Stimulated activated naive CD8-positive, alpha-beta T cell treated with anti-CD3 and anti-CD28 coated beads, Interleukin-15, Interleukin-2, amounts not matched to agents 100 ng/mL and 50 ng/mL, for 24 hours (primary cell): ENCODE measurements around the gene HS3ST5.
"Not testable (repeated sequence)": the region's sequence is repeated elsewhere in the genome, so short reads cannot be mapped to it uniquely, and the experiment has no call there.

Experiments used
- H3K27ac Mint-ChIP-seq: one replicate; pipeline ENCODE4 v1.8.0; 2021; ENCODE audit warnings: mild to moderate bottlenecking, mixed read lengths
- H3K27me3 Mint-ChIP-seq: one replicate; pipeline ENCODE4 v1.8.0; 2021; ENCODE audit warnings: mixed read lengths
- H3K36me3 Mint-ChIP-seq: one replicate; pipeline ENCODE4 v1.8.0; 2021; ENCODE audit warnings: low read depth, mixed read lengths
- H3K4me1 Mint-ChIP-seq: one replicate; pipeline ENCODE4 v1.8.0; 2021; ENCODE audit warnings: low read depth, mixed read lengths
- H3K4me3 Mint-ChIP-seq: one replicate; pipeline ENCODE4 v1.8.0; 2021; ENCODE audit warnings: mild to moderate bottlenecking, mixed read lengths
- H3K9me3 Mint-ChIP-seq: one replicate; pipeline ENCODE4 v1.8.0; 2021; ENCODE audit warnings: mixed read lengths

HS3ST5 gene

DNA sequence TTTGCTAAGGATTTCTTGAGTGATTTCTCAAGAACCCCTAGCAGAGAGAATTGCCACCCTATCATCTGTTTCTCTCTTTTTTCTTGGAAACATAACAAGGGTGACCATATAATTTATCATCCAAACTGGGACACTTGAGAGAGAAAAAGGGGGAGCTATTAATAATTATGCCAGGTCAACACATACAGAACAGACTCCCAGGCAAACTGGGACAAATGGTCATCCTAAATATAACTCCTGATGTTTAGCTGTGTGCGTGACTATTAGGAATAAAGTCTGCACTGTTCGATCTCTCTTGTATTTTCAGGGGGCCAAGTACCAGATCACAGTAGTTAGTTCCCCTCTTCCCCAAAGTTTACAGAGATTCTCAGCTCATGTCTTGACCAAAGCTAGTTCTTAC is 11.7 kb upstream of the HS3ST5 start:
- Mint-ChIP-seq H3K4me1 (no peaks in the 10 kb centered on the region), H3K9me3 (peaks cover 3% of the 10 kb centered on the region), H3K27ac (no peak overlapping the region), H3K4me3 (no peak overlapping the region), H3K27me3 (peaks cover 6% of the 10 kb centered on the region), H3K36me3 (no peaks in the 10 kb centered on the region)

DNA sequence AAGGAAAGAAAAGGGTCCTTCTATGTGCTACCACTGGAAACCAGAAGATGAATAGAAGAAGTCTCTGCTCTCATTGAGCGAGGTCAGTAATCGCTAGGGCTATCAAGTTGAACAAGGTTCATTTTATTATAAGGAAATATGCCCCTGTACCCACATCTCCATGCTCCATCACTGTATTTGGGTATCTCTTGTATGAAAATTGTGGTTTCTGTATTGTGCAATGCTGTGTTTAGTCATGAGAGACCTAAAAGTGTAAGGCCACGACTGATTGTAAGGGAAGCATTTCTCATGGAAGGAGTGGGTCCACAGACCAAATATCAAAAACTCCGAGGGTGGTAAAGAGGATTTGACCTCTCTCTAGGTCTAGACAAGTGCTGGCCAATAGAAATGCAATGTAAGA is 3.6 kb upstream of the HS3ST5 start:
- H3K4me1 Mint-ChIP-seq, result peaks cover 4% of the 10 kb centered on the region
- H3K9me3 Mint-ChIP-seq, result no peaks in the 10 kb centered on the region
- peaks cover 37% of the 10 kb centered on the region for H3K27me3 Mint-ChIP-seq
- H3K36me3 Mint-ChIP-seq, result no peaks in the 10 kb centered on the region
- no peak overlapping the region for H3K27ac Mint-ChIP-seq
- no peak overlapping the region for H3K4me3 Mint-ChIP-seq

- H3K36me3 Mint-ChIP-seq, result no peaks in the 10 kb centered on the region
These were observed 2.1 kb upstream of the HS3ST5 start for GRCh38 chr6:114344971-114345275.

DNA sequence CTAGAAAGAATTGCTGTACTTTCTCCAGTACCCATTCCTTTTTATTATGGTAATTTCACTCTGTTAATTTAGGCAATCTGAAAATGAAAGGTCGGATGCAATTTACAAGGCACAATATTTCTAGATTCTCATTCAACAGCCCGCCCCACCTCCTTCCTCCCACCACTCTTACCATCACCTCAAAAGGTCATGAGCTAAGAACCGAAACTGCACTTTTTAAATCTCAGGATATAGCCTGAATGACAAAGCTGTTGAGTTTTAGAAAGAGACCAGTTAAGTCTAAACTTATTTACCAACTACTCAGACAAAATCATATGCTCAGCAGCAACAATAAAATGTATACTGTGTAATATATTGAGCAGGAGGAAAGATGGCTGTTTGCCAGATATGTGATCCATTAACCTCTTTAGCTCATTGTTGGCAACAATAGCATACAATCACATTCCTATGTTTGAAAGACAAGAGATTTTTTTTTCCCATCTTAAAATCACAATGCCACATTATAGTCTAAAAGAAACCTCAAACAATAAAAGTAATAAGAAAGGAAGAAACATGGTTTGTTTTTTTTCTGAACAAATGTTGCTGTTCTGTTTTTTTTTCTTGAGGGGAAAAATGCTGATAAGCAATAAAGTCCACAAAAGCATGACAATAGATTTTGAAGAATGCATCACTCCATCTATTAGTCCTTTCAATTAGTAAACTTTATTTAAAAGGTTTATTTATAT is 1.6 kb upstream of the HS3ST5 start:
- H3K36me3 Mint-ChIP-seq, result no peaks in the 10 kb centered on the region

More at GRCh38 chr6:114344971-114345275, 2.1 kb upstream of the HS3ST5 start:
- peaks cover 4% of the 10 kb centered on the region for H3K4me1 Mint-ChIP-seq
- peaks cover 40% of the 10 kb centered on the region for H3K27me3 Mint-ChIP-seq
- no peak overlapping the region for H3K27ac Mint-ChIP-seq
- no peak overlapping the region for H3K4me3 Mint-ChIP-seq
- no peaks in the 10 kb centered on the region for H3K9me3 Mint-ChIP-seq

DNA sequence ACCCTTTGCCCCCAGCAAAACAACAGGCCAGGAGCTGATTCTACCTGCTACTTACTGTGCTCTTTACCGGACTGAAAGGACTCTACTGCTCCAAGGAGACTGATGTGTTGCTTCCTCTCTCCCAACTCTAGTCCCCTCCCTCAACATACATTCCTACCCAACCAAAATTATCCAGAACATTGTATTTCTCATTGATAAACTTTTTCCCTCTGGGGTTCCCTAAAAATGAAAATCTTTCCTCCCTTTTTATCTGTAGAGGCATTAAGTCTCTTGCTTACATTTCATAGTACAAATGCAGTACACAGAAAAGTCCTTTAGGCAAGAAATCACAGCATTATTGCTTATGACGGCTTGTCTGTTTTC is 940 bp upstream of the HS3ST5 start:
- H3K4me3 Mint-ChIP-seq, result no peak overlapping the region
- no peak overlapping the region for H3K27ac Mint-ChIP-seq
- no peaks in the 10 kb centered on the region for H3K9me3 Mint-ChIP-seq
- H3K27me3 Mint-ChIP-seq, result peaks cover 46% of the 10 kb centered on the region
- no peaks in the 10 kb centered on the region for H3K36me3 Mint-ChIP-seq
- peaks cover 4% of the 10 kb centered on the region for H3K4me1 Mint-ChIP-seq

More for the DNA sequence above, 1.6 kb upstream of the HS3ST5 start:
- Mint-ChIP-seq H3K4me3 (no peak overlapping the region), H3K27me3 (peaks cover 41% of the 10 kb centered on the region), H3K9me3 (no peaks in the 10 kb centered on the region), H3K4me1 (peaks cover 4% of the 10 kb centered on the region), H3K27ac (no peak overlapping the region)

DNA sequence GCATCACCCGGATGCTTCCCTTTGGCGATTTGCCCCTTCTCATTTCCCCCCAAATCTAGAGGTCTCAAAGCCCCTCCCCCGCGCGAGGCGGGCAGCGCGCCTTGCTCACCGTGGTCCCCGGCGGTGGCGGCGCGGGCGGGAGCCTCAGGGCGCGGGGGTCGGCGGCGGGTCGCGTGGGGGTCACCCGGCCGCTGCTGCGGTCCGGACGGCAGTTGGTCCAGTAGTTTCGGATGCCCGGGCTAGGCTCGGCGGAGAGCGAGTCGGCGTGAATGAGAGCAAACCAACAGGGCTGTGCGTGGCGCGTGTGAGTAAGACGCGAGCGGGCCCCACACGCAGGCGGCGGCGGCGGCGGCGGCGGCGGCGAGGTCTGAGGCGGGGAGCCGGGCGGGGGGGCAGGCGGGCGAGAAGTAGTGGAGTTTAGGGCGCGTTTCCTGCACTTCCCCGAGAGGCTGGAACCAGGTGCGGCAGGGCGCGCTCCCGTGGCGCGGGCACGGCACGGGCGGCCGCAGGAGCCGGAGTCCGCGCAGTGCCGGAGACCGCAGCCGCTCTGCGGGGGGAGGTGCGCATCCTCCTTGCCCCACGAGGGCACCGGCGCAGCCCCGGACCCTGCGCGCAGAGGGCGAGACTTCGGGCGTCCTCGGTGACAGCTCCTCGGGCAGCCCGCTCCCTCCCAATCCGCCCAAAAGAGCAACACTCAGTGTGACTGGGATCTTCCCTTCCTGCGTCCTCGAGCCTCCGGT is 567 bp downstream of the HS3ST5 start:
- no peak overlapping the region for H3K4me3 Mint-ChIP-seq
- no peaks in the 10 kb centered on the region for H3K36me3 Mint-ChIP-seq
- peaks cover 4% of the 10 kb centered on the region for H3K4me1 Mint-ChIP-seq
- H3K27ac Mint-ChIP-seq, result no peak overlapping the region
- peaks cover 42% of the 10 kb centered on the region for H3K27me3 Mint-ChIP-seq
- H3K9me3 Mint-ChIP-seq, result no peaks in the 10 kb centered on the region

- no peaks in the 10 kb centered on the region for H3K9me3 Mint-ChIP-seq
- H3K27ac Mint-ChIP-seq, result no peak overlapping the region
- H3K4me3 Mint-ChIP-seq, result no peak overlapping the region
- peaks cover 4% of the 10 kb centered on the region for H3K4me1 Mint-ChIP-seq
- peaks cover 39% of the 10 kb centered on the region for H3K27me3 Mint-ChIP-seq
- H3K36me3 Mint-ChIP-seq, result no peaks in the 10 kb centered on the region
These were observed 3.1 kb downstream of the HS3ST5 start for GRCh38 chr6:114339706-114340105.

DNA sequence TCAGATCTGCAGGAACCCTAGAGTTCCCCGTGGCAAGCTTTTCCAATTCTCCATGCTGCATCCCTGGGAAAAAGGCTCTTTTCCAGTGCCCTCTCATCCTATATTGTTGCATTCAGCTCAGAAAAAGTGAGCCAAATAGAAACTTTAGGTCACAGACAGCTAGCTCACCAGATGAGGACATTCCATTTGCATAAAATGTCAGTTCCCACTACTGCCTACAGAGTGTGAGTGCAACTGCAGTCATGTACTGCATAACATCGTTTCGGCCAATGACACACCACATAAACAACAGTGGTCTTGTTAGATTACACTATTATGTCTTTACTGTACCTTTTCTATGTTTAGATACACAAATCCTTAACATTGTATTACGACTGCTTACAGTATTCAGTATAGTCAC is 8.6 kb downstream of the HS3ST5 start:
- Mint-ChIP-seq H3K27ac (no peak overlapping the region), H3K4me1 (no peaks in the 10 kb centered on the region), H3K9me3 (no peaks in the 10 kb centered on the region), H3K36me3 (no peaks in the 10 kb centered on the region), H3K27me3 (peaks cover 9% of the 10 kb centered on the region), H3K4me3 (no peak overlapping the region)

DNA sequence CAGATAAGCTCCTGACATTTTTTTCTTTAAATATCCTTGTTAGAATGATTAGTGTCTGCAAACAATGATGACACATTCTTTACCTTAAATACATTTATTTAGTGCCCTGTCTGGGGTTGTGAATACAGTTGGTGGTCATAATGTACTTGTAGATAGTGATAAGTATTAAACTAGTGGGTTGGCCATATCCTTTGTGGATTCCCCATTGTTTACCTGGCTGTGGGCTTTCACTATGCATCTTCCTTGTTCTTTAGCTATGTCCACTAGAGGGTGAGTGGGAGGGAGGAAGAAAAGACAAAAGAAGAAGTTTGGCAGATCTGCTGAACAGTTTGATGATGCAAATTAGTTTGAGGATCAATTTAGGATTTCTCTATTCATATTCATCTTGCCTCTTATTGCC is 15.7 kb downstream of the HS3ST5 start:
- H3K27ac Mint-ChIP-seq, result no peak overlapping the region
- no peaks in the 10 kb centered on the region for H3K36me3 Mint-ChIP-seq
- H3K27me3 Mint-ChIP-seq, result no peaks in the 10 kb centered on the region
- no peaks in the 10 kb centered on the region for H3K4me1 Mint-ChIP-seq
- no peak overlapping the region for H3K4me3 Mint-ChIP-seq
- H3K9me3 Mint-ChIP-seq, result no peaks in the 10 kb centered on the region

- no peaks in the 10 kb centered on the region for H3K27me3 Mint-ChIP-seq
- H3K9me3 Mint-ChIP-seq, result no peaks in the 10 kb centered on the region
- no peak overlapping the region for H3K4me3 Mint-ChIP-seq
- no peaks in the 10 kb centered on the region for H3K4me1 Mint-ChIP-seq
- no peaks in the 10 kb centered on the region for H3K36me3 Mint-ChIP-seq
- no peak overlapping the region for H3K27ac Mint-ChIP-seq
These were observed 19.0 kb downstream of the HS3ST5 start for GRCh38 chr6:114323784-114324183.

GRCh38 chr6:114319749-114320148 is 23.1 kb downstream of the HS3ST5 start:
- no peaks in the 10 kb centered on the region for H3K36me3 Mint-ChIP-seq
- no peaks in the 10 kb centered on the region for H3K9me3 Mint-ChIP-seq

DNA sequence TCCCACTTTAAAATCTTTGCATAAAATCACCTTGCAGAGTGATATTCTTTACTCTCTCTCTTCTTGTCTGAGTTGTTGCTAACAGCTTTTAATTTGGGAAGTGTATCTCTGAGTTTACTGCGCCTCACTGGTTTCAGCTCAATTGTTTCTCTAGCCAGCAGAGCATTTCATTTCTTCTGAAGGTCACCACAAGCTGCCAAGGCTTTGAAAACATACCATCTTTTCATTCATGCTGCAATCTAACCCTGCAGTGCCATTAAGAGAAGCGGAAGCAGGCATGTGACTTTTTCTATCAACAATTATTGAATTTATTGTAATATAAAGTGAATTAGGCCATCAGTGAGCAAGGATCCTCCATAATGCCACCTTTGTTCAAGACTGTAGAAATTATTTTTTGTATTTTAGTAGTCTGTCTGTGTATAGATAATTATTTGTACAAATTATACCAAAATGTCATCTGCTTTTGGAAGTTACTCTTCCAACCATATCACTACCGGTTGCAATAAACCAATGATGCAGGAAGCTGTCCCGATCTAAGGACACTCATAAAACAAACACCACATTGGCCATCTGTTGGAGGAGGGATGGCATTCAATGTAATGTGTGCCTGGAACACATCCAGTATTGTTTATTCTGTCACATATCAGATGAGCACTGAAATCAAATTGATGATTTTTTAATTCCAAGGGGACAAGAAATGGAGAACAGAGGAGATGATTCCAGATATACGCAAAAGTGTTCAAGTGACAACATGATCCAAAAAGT is 26.8 kb downstream of the HS3ST5 start:
- H3K4me1 Mint-ChIP-seq, result no peaks in the 10 kb centered on the region
- no peaks in the 10 kb centered on the region for H3K36me3 Mint-ChIP-seq
- H3K27ac Mint-ChIP-seq, result no peak overlapping the region
- H3K27me3 Mint-ChIP-seq, result no peaks in the 10 kb centered on the region
- H3K9me3 Mint-ChIP-seq, result no peaks in the 10 kb centered on the region
- no peak overlapping the region for H3K4me3 Mint-ChIP-seq

More at GRCh38 chr6:114319749-114320148, 23.1 kb downstream of the HS3ST5 start:
- Mint-ChIP-seq H3K27me3 (no peaks in the 10 kb centered on the region), H3K4me3 (no peak overlapping the region), H3K27ac (no peak overlapping the region), H3K4me1 (no peaks in the 10 kb centered on the region)

DNA sequence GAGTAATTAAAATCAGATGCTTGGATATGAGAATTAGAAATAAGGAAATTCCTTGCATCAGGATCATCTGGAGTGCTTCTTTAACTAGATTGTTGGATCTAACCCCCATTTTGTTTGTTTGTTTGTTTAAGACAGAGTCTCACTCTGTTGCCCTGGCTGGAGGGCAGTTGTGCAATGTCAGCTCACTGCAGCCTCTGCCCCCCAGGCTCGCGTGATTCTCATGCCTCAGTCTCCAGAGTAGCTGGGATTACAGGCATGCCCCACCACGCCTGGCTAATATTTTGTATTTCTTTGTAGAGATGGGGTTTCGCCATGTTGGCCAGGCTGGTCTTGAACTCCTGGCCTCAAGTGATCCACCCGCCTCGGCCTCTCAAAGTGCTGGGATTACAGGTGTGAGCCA is 29.0 kb downstream of the HS3ST5 start:
- H3K4me3 Mint-ChIP-seq, H3K27ac Mint-ChIP-seq, H3K4me1 Mint-ChIP-seq, H3K27me3 Mint-ChIP-seq, H3K36me3 Mint-ChIP-seq, H3K9me3 Mint-ChIP-seq: not testable (repeated sequence)

DNA sequence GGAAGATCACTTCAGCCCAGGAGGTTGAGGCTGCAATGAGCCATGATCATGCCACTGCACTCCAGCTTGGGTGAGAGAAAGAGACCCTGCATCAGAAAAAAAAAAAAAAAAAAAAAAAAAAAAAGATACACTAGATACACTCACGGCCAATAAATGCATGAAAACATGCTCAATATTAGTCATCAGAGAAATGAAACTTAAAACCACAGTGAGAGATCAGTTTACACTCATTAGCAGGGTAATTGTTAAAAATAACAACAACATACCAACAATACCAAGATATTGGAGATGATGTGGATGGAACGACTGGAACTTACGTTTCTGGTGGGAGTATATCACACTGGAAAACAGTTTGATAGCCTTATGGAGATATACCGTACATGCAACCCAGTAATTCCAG is 29.9 kb downstream of the HS3ST5 start:
- Mint-ChIP-seq H3K27me3 (no peaks in the 10 kb centered on the region), H3K36me3 (no peaks in the 10 kb centered on the region), H3K4me1 (no peaks in the 10 kb centered on the region), H3K9me3 (no peaks in the 10 kb centered on the region), H3K4me3 (no peak overlapping the region), H3K27ac (no peak overlapping the region)

GRCh38 chr6:114310053-114310452 is 32.8 kb downstream of the HS3ST5 start:
- Mint-ChIP-seq H3K36me3 (no peaks in the 10 kb centered on the region), H3K4me1 (no peaks in the 10 kb centered on the region), H3K4me3 (no peak overlapping the region), H3K9me3 (no peaks in the 10 kb centered on the region), H3K27me3 (no peaks in the 10 kb centered on the region), H3K27ac (no peak overlapping the region)
